Measurements from ENCODE around the gene EAPP.
"Not testable (repeated sequence)": the region's sequence is repeated elsewhere in the genome, so short reads cannot be mapped to it uniquely, and the experiment has no call there.

Gene EAPP

DNA sequence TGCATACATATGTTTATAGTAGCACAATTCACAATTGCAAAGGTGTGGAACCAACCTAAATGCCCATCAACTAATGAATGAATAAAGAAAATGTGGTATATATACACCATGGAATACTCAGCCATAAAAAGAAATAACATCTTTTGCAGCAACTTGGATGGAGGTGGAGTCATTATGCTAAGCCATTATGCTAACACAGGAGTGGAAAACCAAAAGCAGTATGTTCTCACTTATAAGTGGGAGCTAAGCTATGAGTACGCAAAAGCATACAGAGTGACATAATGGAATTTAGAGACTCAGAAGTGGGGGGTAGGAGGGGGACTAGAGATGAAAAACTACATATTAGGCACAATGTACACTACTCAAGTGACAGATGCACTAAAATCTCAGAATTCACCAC, 61.2 kb downstream of the EAPP start:
- no peak for DNase-seq (ENCODE audit: extremely low read depth, low read depth)

GRCh38 chr14:34476036-34476435, 63.5 kb downstream of the EAPP start:
- not testable (repeated sequence) for DNase-seq (ENCODE audit: extremely low read depth, low read depth)

More for the DNA sequence above, 61.2 kb downstream of the EAPP start:
- no peak for TF ChIP-seq CTCF (IDR thresholded peaks at IDR 0.05; ENCODE audit: low read depth, low read length)

GRCh38 chr14:34475163-34475562, 64.3 kb downstream of the EAPP start:
- TF ChIP-seq CTCF (IDR thresholded peaks at IDR 0.05; ENCODE audit: low read depth, low read length), result no peak
- DNase-seq (ENCODE audit: extremely low read depth, low read depth), result no peak

- no peak for TF ChIP-seq CTCF (IDR thresholded peaks at IDR 0.05; ENCODE audit: low read depth, low read length)
- no peak for DNase-seq (ENCODE audit: extremely low read depth, low read depth)
Observed at GRCh38 chr14:34474187-34474679, 65.3 kb downstream of the EAPP start.

DNA sequence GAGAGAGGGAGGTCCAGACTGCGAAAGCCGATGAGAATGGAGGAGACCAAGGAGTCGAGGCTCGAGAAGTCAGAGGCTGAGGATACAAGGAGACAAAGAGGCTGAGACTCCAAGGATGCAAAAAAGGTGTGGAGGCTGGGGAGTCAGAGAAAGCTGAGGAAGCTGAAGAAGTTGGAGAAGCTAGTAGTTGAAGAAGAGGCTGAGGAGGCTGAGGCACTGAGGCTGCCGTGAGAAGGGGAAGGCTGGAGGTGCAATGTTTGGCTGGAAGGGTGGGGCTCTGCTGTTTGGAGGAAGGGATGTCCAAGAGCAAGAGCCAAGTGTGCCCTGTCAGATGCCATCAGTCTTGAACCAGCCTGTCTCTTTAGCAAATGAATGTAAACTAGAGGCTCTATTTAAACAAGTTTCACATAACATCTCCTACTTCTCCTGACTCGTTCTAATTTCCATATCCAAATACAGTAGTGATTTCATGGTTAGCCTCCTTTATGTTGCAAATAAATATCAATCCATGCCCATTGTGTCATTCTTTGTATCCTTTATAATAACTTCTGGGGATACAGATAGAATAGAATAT, 66.7 kb downstream of the EAPP start:
- DNase-seq (ENCODE audit: extremely low read depth, low read depth), result no peak
- no peak for TF ChIP-seq CTCF (IDR thresholded peaks at IDR 0.05; ENCODE audit: low read depth, low read length)

DNA sequence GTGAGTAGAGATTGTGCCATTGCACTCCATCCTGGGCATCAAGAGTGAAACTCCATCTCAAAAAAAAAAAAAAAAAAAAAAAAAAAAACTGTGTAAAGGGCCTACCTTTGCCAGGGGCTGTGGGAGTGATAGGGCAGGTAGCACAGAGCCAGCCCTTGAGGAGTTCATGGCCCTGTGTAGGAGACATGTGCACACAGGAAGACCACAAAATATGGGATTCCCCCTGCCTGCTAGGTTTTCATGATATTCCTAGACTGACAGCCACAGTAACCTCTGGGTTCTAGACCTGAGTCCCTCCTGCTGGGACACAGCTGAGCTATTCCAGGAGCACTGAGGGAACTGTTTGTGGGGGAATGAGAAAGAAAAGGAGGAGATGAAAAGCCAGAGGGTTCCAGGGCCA, 69.2 kb downstream of the EAPP start:
- TF ChIP-seq CTCF (IDR thresholded peaks at IDR 0.05; ENCODE audit: low read depth, low read length), result no peak
- no peak for DNase-seq (ENCODE audit: extremely low read depth, low read depth)

DNA sequence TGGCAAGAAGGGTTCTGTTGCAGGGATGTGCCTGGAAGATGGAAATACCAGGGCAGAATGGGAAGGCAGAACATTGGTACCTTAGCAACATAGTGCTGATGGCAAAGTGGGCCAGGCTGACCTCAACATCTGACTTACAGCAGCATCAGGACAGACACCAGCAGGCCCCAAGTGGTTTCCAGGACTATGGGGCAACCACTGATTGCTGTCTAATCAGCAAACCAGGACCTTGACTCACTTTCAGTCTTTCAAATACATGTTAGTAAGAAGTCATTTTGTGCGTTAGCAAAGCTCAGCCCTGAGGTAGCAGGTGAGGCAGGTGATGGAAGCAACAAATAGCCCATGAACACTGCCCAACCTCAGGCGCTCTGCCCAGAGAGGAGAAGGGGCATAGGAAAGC, 72.8 kb downstream of the EAPP start:
- no peak for TF ChIP-seq CTCF (IDR thresholded peaks at IDR 0.05; ENCODE audit: low read depth, low read length)
- no peak for DNase-seq (ENCODE audit: extremely low read depth, low read depth)
